Measurements from ENCODE around the gene NETO1. TPM values are rescaled to one million over a fixed set of nuclear protein-coding genes. Genes with fewer than 3 reads are reported as not detected.

NETO1 gene
- total RNA-seq, 1 donor from 2014 or later = 1.3 TPM

DNA sequence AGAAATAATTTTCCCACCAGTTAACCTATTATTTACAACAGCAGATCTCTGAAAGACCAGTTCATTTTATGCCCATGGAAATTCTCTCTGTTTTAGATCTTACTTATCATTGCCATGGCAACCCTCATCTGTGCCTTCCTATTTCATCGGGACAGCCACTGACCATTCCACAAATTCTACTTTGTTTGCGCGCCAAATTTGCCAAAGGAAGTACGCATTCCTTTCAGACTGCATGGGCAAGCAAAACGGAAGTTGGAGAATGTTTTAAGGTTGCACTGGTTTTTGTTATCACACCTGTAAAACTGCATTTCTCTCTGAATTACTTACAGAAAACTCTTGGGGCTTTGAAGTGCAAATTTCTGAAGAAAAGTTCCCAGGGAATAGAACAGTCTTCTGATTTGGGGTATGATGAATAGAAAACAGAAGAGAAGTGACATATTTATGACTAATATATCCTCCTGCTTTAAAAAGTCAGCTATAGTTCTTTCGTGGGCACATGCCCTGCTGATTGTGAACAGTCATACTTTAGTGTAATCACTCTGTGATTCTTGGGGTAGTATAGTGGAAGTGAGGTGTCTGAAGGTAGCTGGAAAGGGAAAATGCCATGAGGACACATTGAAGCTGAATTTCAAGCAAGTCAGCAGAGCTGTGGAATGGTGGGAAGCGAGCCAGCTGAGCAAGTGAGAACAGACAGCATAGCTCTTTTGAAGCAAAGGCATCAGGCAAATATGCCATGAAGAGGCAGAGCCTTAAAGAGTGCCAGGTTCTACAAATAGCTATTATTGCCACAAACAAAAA, 20.9 kb downstream of the NETO1 start:
- DNase-seq (ENCODE audit: extremely low read depth, low read depth, low spot score) = no peak

DNA sequence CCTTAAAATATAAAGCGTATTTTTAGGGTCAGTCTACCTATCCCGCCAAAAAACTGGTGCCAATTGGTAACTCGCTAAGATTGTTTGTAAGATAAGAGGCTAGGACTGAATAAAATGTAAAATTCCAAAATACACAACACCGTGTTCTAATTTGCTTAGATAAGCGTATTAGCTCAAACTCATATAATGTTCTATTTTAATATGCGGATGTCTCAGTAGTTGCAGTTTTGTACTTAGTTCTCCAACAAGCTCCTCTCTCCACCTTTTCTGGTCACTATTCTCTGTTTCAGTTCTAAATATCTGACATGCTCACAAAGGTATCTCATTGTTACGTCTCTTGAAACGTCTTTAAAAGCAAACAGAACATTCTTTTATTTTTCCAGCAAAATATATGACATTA, 24.0 kb downstream of the NETO1 start:
- DNase-seq (ENCODE audit: extremely low read depth, low read depth, low spot score) = no peak

DNA sequence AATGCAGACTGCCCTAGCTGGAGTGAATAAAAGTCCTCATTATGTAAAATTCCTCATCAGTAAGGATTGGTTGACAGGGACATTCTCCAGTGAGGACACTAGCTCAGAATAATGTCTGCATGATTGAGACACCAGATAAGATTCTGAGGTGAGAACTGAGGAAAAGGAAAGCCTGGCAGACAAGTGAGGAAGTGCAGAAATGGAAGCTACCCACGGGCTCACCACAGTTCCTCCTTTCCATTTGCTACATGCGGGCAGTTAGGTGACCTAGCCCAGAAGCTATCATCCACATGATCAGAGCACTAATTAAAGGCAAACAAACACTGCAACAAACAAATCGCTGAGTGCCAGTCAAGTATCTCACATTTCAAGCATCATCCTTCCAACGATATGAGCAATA, 27.7 kb downstream of the NETO1 start:
- no peak for DNase-seq (ENCODE audit: extremely low read depth, low read depth, low spot score)

DNA sequence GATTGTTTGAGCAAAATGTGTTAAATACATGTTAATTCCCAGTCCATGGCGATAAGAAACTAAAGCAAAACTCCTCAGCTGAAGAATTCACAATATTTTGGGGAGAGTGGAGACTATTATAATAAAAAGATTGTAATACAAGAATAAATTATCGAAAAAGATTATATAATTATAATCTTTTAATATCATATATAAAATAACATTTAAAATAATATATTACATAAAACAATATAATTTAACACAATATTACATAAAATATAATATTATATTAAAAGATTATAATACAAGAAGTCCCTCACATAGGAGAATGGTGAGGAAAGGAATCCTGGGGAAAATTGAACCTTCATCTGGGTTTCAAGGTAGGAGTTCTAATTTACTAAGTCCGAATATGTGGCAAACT, 33.1 kb downstream of the NETO1 start:
- DNase-seq (ENCODE audit: extremely low read depth, low read depth, low spot score) = no peak

DNA sequence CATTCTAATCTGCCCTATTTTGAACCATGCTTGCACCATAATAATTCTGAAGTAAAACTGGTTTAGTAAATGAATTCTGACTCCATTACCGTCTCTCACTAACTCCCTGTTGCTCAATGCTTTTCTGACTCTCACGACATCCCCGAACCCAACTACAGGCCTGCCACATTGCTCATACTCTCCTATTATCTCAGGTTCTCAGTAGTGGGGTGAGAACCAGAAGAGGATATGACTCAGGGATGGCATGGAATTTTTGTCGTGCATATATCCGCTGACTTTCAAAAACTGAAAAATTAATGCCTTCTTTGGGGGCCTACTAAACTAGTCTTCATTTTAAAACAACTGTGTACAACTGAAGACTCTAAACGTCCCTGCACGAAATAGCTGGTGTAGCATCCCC, 34.3 kb downstream of the NETO1 start:
- no peak for DNase-seq (ENCODE audit: extremely low read depth, low read depth, low spot score)

DNA sequence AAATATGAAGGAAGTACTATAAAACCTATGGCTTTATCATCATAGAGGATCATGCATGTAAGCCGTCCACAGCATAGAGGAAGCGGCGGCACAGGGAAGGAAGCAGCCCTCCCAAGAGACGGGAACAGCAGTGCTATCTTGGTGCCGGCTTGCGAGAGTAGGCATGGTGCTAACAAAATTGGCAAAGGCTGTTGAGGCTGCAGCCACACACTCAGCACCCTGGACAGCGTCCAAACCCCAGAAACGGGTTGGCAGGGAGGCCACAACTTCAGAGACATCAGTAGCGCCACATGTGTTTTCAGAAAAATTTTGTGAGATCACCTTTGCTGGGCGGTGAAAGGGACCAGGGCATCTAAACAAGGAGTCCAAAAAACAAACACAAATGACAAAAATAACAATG, 37.7 kb downstream of the NETO1 start:
- DNase-seq (ENCODE audit: extremely low read depth, low read depth, low spot score) = no peak

DNA sequence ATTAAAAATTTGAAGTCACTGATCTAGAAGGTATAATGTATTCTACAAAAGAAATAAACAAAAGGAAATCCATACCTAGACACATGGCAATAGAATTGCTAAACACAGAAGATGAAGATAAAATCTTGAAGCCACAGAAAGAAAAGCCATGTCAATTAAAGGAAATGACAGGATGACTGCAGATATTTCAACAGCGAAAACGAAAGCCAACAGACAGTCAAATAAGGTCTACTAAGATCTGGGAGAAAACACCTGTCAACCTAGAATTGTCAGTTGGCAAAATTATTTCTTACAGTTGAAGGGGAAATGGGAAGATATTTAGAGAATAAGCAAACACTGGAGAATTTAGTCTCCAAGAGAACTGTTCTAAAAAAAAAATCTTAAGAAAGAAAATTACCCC, 39.2 kb downstream of the NETO1 start:
- DNase-seq (ENCODE audit: extremely low read depth, low read depth, low spot score) = no peak

DNA sequence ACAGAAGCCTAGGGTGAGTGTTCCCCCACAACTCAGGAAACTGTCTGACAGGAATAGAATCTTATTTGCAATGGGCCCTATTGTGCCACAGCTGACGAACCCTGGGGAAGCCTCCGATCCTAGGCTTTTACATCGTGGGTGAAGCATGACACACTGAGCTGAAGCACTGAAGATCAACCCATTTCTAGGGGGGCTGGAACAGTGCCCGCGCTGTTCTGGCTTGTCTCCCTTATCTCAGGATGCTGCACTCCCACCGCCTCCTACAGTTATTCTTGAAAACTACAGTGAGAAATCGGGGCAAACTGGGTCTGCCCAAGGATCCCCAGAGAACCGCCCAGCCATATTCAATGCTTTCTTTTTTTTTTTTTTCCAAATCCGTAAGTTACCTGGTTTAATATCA, 41.1 kb downstream of the NETO1 start:
- DNase-seq (ENCODE audit: extremely low read depth, low read depth, low spot score) = no peak

DNA sequence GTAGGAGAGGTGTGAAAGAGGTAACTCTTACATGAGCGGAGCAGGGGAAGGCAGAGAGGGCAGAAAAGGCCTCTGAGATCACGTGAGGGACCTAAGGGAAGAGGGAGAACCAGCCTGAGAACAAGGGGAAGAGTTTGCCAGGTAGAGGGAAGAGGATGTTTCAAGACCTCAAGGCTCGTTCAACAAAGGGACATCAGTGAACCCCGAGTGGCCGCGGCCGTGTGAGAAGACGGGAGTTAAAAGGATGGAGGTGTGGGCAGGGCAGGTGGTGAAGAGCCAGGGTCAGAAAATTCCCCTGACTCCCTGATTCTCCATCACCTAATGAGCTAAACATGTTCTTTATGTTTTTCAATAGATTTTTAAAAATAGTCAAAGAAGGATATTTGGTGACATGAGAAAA, 44.4 kb downstream of the NETO1 start:
- no peak for DNase-seq (ENCODE audit: extremely low read depth, low read depth, low spot score)

DNA sequence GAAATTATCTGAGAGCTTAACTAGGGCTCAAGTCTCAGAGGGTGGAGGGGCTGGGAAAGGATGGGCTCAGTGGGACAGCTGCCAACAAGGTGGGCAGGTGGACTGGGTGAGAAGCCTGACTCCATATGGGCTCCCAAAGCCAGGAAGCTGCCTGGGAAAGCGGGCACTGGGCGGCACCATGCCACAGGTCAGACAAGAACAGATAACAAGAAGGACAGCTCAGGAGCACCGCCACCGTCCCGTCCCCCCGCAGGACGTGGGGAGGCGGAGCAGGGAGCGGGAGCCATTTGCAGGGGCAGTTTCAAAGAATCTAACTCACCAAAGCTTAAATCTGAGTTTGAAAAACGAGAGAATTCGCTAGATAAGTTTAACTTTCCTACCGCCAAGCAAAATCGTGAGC, 45.6 kb downstream of the NETO1 start:
- DNase-seq (ENCODE audit: extremely low read depth, low read depth, low spot score) = no peak

DNA sequence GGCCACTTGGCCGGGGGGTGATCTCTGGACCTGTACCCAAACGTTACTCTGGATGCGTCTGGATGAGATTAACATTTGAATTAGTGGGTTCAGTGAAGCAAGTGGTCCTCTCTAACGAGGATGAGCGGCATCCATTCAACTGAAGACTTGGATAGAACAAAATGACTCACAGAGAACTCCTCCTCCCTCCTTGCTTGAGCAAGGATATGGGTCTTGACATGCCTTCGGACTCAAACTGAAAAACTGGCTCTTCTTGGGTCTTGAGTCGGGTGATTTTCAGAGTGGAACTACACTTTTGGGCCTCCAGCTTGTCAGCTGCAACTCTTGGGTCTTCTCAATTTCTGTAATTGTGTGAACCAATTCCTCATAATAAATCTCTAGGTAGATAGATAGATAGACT, 47.2 kb downstream of the NETO1 start:
- no peak for DNase-seq (ENCODE audit: extremely low read depth, low read depth, low spot score)

DNA sequence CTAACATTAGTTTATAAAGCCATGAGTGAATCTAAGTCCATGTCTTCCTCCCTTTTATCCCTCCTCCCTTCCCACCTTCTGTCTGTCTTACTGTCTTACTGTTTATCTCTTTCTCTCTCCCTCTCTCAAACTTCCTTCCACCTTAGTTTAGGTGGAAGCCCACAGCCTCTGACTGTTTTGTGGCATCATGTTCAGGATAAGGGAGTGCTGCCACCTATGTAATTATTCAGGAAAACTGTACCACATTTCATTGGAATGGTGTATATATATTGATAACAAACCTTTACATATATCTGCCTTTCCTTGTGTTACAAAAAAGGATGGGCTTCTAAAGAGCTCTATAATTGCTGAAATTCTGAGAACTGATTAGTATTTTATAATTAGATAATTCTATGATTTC, 48.7 kb downstream of the NETO1 start:
- no peak for DNase-seq (ENCODE audit: extremely low read depth, low read depth, low spot score)

DNA sequence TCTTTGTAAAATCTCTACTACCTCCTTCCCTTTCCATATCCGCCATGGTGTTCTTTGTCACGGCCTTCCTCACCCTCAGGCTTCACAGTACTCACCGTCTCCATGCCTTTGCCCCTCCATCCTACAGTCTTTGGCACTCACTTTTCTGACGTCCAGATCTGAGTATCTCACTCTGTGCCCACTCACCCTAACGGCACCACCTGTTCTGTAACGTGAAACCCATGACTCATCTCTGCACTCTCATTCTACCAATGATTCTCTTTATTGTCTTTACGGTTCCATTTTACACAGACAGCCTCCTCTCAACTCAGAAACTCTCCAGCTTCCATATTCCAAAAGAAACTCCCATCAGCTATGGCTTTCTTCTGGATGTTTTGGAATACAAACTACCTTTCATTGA, 56.7 kb downstream of the NETO1 start:
- DNase-seq (ENCODE audit: extremely low read depth, low read depth, low spot score) = no peak

DNA sequence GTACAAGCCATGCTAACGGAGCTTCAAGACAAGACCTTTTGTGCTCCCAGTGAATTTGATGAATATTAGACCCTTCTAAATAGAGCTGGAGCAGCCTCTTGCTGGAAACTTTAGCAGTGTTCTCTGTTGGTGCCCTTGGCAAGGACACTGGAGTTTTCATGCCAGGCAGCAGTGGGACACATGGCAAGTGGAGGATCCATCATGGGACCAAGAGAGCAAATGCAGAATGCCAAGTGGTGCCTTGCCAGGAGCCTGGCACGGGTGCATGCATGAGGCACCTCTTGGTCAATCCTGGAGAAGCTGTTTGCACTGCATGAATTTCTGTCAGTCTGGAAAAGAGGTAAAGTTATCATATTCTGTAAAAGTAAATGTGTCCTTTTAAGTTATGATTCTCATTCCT, 59.1 kb downstream of the NETO1 start:
- no peak for DNase-seq (ENCODE audit: extremely low read depth, low read depth, low spot score)

DNA sequence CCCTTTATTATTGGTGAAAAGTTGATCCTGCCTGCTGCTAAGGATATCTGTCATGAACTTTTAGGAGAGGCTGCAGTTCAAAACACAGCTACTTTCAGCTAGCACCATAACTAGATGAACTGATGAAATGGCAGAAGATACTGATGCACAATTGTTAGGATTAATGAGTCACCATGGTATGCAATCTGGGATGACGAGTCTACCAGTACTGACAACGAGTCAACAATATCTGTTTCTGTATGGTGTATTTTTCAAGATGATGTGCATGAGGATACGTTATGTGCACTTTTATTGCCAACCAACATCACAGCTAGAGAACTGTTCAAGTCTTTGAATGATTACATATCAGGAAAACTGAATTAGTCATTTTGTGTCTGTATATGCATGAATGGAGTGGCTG, 68.7 kb downstream of the NETO1 start:
- no peak for DNase-seq (ENCODE audit: extremely low read depth, low read depth, low spot score)

DNA sequence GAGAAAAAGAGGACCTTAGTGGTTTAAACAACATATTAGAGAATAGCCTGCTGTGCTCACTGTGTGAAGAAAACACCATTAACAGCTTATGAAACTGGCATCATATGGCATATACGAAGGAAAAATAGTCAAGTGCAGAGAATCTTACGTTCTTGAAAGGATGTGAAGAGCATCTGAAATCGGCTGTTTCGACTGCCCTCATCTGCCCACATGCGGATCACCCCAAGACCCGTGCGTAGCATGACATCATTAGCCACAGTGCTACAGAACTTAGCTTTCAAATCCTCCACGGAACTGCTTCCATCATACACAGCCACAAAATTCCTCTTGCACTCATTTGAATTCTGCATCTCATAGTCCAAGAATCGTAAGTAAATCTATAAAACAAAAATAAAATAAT, 84.3 kb downstream of the NETO1 start:
- no peak for DNase-seq (ENCODE audit: extremely low read depth, low read depth, low spot score)

DNA sequence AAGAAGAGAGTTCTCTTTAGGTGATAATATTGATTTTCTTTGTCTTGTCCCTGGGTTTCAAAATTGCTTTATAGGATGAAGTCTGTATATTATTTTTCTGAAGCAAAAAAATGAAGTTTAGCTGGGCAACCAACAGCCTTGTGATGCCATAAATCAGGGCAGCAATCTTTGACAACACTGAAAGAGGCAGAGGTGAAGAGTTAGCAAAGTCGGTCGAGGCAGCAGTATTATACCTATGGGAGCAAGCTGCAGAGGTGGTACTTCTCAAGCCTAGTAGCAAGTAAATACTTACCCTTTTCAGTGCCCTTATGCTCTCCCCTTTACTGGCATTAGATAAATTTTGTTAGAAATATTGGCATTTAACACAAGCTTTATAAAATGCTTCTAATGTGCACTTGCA, 92.9 kb downstream of the NETO1 start:
- DNase-seq (ENCODE audit: extremely low read depth, low read depth, low spot score) = no peak

DNA sequence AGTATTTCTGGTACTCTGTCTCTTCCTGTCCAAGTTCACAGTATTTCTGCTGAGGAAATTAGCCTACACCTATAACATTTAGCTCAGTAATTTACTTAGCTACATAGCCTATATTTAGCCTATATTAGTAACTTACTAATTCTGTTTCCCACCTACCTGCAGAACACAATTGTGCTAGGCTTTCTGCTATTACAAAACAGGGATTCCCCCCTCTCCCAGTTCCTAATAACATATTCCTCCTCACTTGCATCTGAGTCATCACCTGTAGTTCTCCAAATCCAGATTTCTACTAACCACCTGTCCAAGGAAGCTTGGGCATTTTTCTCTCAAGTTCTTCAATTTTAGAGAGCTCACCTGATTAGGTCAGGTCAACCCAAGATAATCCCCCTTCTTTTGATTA, 94.9 kb downstream of the NETO1 start:
- DNase-seq (ENCODE audit: extremely low read depth, low read depth, low spot score) = no peak

DNA sequence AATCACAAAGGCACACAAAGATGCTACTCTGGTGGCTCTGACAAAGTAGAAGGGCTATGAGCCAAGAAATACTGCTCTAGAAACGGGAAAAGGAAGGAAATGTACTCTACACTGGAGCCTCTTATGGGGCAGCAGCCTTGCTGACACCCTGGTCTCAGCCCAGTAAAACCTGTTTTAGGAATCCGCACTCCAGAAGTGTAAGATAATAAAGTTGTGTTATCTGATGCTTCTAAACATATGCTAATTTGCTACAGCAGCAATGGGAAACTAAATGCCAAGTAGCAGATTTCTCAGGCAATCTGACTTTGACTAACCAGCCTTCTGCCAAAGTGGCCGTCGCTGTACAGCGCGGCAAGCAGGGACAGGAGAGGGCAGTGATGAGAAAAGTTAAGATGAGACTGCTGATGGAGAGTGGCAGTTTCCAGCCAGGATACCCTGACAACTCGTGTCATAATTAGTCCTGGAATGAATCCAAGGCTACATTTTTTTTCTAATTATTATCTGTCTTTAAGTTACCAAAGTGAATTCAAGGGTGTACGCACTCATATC, 99.0 kb downstream of the NETO1 start:
- no peak for DNase-seq (ENCODE audit: extremely low read depth, low read depth, low spot score)

DNA sequence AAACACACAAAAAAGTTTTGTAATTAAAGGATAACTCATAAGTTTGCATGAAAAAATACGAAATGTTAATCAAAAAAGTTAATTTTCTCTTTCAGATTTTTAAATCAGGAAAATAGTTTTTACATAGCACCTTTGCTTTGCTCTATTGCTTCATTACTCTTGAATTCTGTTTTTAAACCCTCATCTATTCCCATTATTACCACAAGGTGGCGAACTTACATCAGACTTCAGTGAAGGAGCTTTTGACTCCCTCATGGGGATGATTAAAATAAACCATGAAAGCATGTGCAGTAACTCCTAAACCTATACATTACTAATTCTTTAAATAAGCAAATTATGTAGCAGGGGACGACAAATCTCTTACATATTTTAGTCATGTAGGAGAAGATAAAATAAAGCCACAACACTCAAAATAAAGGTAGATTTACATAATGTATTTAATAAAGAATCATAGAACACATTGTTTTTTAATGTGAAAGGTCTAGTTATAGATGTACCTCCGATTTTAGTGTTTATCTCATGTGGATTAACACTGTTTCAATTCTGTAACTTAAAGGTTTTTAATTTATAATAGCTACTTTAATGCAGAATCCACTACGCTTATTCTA, 105.2 kb downstream of the NETO1 start:
- DNase-seq (ENCODE audit: extremely low read depth, low read depth, low spot score) = peak; percentile 54

DNA sequence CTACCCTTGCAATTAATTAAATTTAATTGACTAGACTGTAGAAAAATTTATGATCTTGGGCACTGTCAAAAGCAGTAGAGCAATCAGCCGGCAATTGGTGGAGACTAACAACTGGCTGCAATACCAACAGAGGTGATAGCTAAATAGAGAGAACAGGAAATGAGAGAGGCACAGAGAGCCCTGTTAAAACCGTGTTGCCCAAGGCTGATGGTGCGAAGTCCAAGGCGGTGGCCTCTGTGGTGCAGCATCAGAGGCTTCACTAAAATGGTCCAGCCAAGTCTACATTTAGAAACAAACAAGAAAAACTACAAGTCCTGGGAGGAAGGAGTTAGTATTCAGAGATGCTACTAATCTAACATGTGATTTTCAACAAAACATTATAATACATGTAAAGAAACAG, 115.6 kb downstream of the NETO1 start:
- no peak for DNase-seq (ENCODE audit: extremely low read depth, low read depth, low spot score)

DNA sequence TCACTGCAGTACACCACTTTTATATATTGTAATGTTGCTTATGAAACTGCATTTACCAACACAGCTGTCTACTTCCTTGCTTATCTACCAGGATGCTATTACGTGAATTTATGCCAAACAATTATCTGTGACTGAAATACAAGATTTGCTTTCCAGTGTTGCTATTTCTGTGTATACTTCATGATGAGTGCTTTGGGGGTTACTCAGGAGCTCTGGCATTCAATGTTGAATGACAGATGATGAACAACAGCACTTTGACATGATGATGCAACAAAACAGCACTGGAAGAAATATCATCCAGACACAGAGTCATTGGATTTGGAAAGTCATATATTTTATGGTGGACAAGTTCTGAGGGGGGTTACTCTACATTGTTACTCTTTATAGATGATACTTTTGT, 125.8 kb downstream of the NETO1 start:
- DNase-seq (ENCODE audit: extremely low read depth, low read depth, low spot score) = no peak

Data from glomerular endothelial cell (primary cell).